ENCODE measurements around the gene DNAL4. TPM values are rescaled to one million over a fixed set of nuclear protein-coding genes. Genes with fewer than 3 reads are reported as not detected.

The DNAL4 gene
- polyA plus RNA-seq, 3 donors: 8.9 to 9.3 (median 9.0) TPM

GRCh38 chr22:38835888-38836301 is 42.0 kb upstream of the DNAL4 start:
- no peaks in the 10 kb centered on the region for H3K9me3 Mint-ChIP-seq
- no peak overlapping the region for H3K27ac ChIP-seq (ENCODE audit: low read depth in 1 of 2, low read length in 2 of 2)
- WGBS (ENCODE audit: insufficient coverage): 87% methylated on average over 10 of the region's 19 CpGs
- peaks cover 0 to 10% of the 10 kb centered on the region in 2 donors for H3K27me3 ChIP-seq (ENCODE audit: control insufficient read depth in 2 of 2, insufficient read depth in 2 of 2, low read length in 2 of 2)
- TF ChIP-seq, protein P1, sequence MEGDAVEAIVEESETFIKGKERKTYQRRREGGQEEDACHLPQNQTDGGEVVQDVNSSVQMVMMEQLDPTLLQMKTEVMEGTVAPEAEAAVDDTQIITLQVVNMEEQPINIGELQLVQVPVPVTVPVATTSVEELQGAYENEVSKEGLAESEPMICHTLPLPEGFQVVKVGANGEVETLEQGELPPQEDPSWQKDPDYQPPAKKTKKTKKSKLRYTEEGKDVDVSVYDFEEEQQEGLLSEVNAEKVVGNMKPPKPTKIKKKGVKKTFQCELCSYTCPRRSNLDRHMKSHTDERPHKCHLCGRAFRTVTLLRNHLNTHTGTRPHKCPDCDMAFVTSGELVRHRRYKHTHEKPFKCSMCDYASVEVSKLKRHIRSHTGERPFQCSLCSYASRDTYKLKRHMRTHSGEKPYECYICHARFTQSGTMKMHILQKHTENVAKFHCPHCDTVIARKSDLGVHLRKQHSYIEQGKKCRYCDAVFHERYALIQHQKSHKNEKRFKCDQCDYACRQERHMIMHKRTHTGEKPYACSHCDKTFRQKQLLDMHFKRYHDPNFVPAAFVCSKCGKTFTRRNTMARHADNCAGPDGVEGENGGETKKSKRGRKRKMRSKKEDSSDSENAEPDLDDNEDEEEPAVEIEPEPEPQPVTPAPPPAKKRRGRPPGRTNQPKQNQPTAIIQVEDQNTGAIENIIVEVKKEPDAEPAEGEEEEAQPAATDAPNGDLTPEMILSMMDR (IDR thresholded peaks at IDR 0.05): no peak
- H3K36me3 Mint-ChIP-seq: no peaks in the 10 kb centered on the region
- H3K27me3 Mint-ChIP-seq (ENCODE audit: low read depth in 3 of 3): peaks cover 17 to 33% (median 21%) of the 10 kb centered on the region in 3 donors
- peaks cover 10% of the 10 kb centered on the region for H3K4me1 Mint-ChIP-seq
- H3K9me3 ChIP-seq (replicated peaks in 1 of 2; ENCODE audit: control insufficient read depth in 1 of 2, insufficient read depth in 1 of 2, low read length in 2 of 2): no peaks in the 10 kb centered on the region
- H3K4me3 ChIP-seq (replicated peaks in 1 of 3; ENCODE audit: low read depth in 2 of 3, low read length in 3 of 3): no peak overlapping the region
- peaks cover 0 to 7% of the 10 kb centered on the region in 2 donors for H3K4me1 ChIP-seq (ENCODE audit: control insufficient read depth in 1 of 2, insufficient read depth in 2 of 2, low read length in 2 of 2)
- intact Hi-C loops (cut with micrococcal nuclease): no loop called here
- H3K79me2 ChIP-seq (ENCODE audit: insufficient read depth, low read length): no peaks in the 10 kb centered on the region
- H3K36me3 ChIP-seq (replicated peaks in 1 of 2; ENCODE audit: control insufficient read depth in 1 of 2, insufficient read depth in 2 of 2, low read length in 2 of 2): no peaks in the 10 kb centered on the region
- no peak overlapping the region for H3K27ac Mint-ChIP-seq
- H3K4me3 Mint-ChIP-seq: no peak overlapping the region
- H4K20me1 ChIP-seq (ENCODE audit: insufficient read depth, low read length): no peaks in the 10 kb centered on the region
- DNase-seq: no peak
- no peak overlapping the region for H3K9ac ChIP-seq (ENCODE audit: insufficient read depth, low read length, poor library complexity, severe bottlenecking)
- H3K4me2 ChIP-seq (replicated peaks; ENCODE audit: extremely low read depth, low read length, poor library complexity, severe bottlenecking): no peak overlapping the region
- no peak overlapping the region for H2AFZ ChIP-seq (ENCODE audit: insufficient read depth, low read depth, low read length, poor library complexity, severe bottlenecking)

DNA sequence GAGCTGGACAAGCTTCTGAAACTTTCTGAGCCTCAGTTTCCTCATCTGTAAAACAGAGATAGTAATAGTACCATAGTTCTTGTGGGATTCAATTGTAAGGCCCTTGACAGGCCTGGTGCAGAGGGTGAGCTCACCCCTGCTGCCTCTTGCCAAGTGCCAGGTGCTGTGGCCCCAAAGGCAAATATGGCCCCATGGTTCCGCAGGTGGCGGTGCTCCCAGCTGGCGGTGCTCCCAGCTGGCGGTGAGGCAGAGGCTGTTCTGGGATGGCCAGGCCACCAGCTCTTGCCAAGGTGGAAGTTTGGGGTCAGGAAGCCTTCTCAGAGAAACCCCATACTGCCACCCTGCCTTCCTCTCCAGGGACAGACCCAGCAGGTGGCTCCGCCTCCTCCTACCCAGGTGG is 41.0 kb upstream of the DNAL4 start:
- peaks cover 0 to 3% of the 10 kb centered on the region in 2 donors for H3K27me3 ChIP-seq (ENCODE audit: control insufficient read depth in 2 of 2, insufficient read depth in 2 of 2, low read length in 2 of 2)
- intact Hi-C loops (cut with micrococcal nuclease): no loop called here
- no peak overlapping the region for H3K4me2 ChIP-seq (replicated peaks; ENCODE audit: extremely low read depth, low read length, poor library complexity, severe bottlenecking)
- H3K4me3 Mint-ChIP-seq: no peak overlapping the region
- H3K36me3 ChIP-seq (replicated peaks in 1 of 2; ENCODE audit: control insufficient read depth in 1 of 2, insufficient read depth in 2 of 2, low read length in 2 of 2): no peaks in the 10 kb centered on the region
- peaks cover 10% of the 10 kb centered on the region for H3K4me1 Mint-ChIP-seq
- no peaks in the 10 kb centered on the region for H3K9me3 ChIP-seq (replicated peaks in 1 of 2; ENCODE audit: control insufficient read depth in 1 of 2, insufficient read depth in 1 of 2, low read length in 2 of 2)
- H3K27ac ChIP-seq (ENCODE audit: low read depth in 1 of 2, low read length in 2 of 2): no peak overlapping the region
- WGBS (ENCODE audit: insufficient coverage): no CpG with 5 or more reads among the region's 5 CpGs
- H2AFZ ChIP-seq (ENCODE audit: insufficient read depth, low read depth, low read length, poor library complexity, severe bottlenecking): no peak overlapping the region
- peaks cover 0 to 10% of the 10 kb centered on the region in 2 donors for H3K4me1 ChIP-seq (ENCODE audit: control insufficient read depth in 1 of 2, insufficient read depth in 2 of 2, low read length in 2 of 2)
- TF ChIP-seq, protein P1 (IDR thresholded peaks at IDR 0.05): no peak
- H3K27me3 Mint-ChIP-seq (ENCODE audit: low read depth in 3 of 3): peaks cover 8 to 26% (median 13%) of the 10 kb centered on the region in 3 donors
- no peaks in the 10 kb centered on the region for H3K36me3 Mint-ChIP-seq
- DNase-seq: no peak
- no peak overlapping the region for H3K9ac ChIP-seq (ENCODE audit: insufficient read depth, low read length, poor library complexity, severe bottlenecking)
- no peaks in the 10 kb centered on the region for H3K79me2 ChIP-seq (ENCODE audit: insufficient read depth, low read length)
- no peak overlapping the region for H3K27ac Mint-ChIP-seq
- H3K4me3 ChIP-seq (replicated peaks in 1 of 3; ENCODE audit: low read depth in 2 of 3, low read length in 3 of 3): no peak overlapping the region
- H4K20me1 ChIP-seq (ENCODE audit: insufficient read depth, low read length): no peaks in the 10 kb centered on the region
- H3K9me3 Mint-ChIP-seq: no peaks in the 10 kb centered on the region
